GM12873 (cell line): ENCODE data around the gene ESRRA.

Experiments used
- CTCF ChIP-seq: IDR thresholded peaks from 2 replicates; pipeline ENCODE4 v1.5.1; 2012; ENCODE audit warnings: low read depth, mild to moderate bottlenecking, moderate library complexity, low read length, control low read depth; ENCODE audit not compliant: insufficient read depth; ENCODE audit errors: missing control alignments

The ESRRA gene

GRCh38 chr11:64296830-64297698, 8.3 kb upstream of the ESRRA start:
- no peak for TF ChIP-seq CTCF

GRCh38 chr11:64297699-64298358, 7.5 kb upstream of the ESRRA start:
- no peak for TF ChIP-seq CTCF

DNA sequence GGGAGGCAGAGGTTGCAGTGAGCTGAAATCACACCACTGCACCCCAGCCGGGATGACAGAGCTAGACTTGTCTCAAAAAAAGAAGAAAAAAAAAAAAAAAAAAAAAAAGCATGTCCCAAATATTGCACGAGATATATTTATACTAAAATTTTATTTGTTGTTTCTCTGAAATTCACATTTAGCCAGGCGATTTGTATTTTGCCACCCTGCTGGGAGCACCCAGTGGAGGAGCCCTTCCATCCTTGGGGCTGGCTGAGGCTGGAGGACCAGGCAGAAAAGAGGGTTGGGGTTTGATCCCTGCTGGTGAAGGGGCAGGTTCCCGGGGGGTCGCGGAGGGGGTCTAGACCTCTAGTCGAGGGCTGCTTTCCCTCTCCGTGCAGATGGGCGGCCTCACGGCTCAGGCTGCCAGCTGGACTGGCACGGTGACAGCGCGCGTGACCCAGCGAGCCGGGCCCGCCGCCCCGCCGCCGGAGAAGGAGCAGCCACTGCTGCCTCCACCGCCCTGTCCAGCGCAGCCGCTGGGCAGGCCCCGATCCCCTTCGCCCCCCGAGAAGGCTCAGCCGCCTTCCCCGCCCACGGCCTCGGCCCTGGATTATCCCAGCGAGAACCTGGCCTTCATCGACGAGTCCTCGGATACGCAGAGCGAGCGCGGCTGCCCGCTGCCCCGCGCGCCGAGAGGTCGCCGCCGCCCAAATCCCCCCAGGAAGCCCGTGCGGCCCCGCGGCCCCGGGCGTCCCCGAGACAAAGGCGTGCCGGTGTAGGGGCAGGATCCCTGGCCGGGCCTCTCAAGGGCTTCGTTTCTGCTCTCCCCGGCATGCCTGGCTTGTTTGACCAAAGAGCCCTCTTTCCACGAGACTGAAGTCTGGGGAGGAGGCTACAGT, 6.1 kb upstream of the ESRRA start:
- TF ChIP-seq CTCF = no peak

- no peak for TF ChIP-seq CTCF
Measured at GRCh38 chr11:64299847-64300648, 5.3 kb upstream of the ESRRA start, which contains the start of gene CATSPERZ. Gene CATSPERZ (plus strand): TSS chr11:64300358. CDS start chr11:64300411, 53 bp downstream.

- TF ChIP-seq CTCF = no peak
Measured at GRCh38 chr11:64303109-64304031, 2.0 kb upstream of the ESRRA start.

DNA sequence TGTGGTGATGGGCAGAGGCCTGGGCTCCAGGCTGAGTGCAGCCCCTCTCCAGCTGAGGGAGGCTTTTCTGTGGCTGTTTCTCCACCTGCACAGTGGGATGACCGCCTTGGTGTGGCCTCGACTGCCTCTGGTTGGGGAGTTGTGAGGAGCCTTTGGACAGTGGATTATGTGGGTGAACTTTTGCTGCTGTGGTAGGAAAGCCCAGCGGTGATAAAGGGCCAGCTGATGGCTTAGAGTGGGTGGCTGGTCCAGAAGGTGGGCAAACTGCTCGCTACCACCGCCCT, 1.4 kb upstream of the ESRRA start:
- no peak for TF ChIP-seq CTCF
